ENCODE results near the gene SPATA13. TPM values are rescaled to one million over a fixed set of nuclear protein-coding genes. Genes with fewer than 3 reads are reported as not detected.

The SPATA13 gene
- total RNA-seq, 1 donor from 2014 or later, result 38.2 TPM

DNA sequence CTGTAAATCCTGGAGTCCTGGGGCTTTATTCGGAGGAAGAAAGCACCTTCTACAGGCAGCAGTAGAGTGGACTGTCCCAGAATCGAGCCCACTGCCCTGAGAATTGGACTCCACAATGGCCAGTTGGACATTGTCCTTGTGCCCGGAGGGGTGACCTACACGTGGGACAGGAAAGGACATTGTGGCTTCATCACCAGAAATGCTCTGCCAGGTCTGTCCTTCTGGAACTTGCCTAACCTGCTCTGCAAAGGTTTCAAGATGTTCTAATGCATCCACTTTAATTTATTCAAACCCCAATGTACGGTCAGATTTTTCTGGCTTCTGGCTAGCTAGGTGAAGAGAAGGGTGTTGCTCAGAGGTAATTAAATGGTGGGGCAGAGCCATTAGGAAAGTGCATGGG is 32.4 kb upstream of the SPATA13 start:
- TF ChIP-seq, protein P1, sequence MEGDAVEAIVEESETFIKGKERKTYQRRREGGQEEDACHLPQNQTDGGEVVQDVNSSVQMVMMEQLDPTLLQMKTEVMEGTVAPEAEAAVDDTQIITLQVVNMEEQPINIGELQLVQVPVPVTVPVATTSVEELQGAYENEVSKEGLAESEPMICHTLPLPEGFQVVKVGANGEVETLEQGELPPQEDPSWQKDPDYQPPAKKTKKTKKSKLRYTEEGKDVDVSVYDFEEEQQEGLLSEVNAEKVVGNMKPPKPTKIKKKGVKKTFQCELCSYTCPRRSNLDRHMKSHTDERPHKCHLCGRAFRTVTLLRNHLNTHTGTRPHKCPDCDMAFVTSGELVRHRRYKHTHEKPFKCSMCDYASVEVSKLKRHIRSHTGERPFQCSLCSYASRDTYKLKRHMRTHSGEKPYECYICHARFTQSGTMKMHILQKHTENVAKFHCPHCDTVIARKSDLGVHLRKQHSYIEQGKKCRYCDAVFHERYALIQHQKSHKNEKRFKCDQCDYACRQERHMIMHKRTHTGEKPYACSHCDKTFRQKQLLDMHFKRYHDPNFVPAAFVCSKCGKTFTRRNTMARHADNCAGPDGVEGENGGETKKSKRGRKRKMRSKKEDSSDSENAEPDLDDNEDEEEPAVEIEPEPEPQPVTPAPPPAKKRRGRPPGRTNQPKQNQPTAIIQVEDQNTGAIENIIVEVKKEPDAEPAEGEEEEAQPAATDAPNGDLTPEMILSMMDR (IDR thresholded peaks at IDR 0.05), result no peak
- no peaks in the 10 kb centered on the region for H3K36me3 ChIP-seq
- H3K4me1 ChIP-seq, result no peaks in the 10 kb centered on the region
- H3K27me3 ChIP-seq, result no peaks in the 10 kb centered on the region
- H3K27ac ChIP-seq, result no peak overlapping the region
- H3K4me3 ChIP-seq, result no peak overlapping the region
- intact Hi-C loops (cut with DNase I), result no loop called here
- no peaks in the 10 kb centered on the region for H3K9me3 ChIP-seq
- no peak for DNase-seq (ENCODE audit: low spot score in 2 of 2)

DNA sequence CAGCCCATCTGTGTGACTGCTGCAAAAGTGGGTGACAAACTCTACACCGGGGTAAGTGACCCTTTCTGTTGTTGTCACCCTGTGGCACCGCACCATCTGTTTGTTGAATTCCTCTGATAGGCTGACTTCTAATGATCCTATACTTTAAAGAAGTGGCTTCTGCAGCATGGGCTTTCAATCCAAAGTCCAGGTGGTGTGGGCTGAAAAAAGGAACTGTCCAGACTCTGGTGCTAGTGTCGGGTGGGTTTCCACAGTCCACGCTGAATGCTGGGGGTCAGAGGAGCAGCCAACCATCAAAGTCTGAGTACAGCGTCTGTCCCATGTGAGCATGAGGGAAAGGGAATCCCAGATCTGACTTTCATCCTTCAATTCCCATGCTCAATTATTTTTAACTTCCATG is 31.6 kb upstream of the SPATA13 start:
- H3K27me3 ChIP-seq, result no peaks in the 10 kb centered on the region
- TF ChIP-seq, protein P1 (IDR thresholded peaks at IDR 0.05), result no peak
- H3K27ac ChIP-seq, result no peak overlapping the region
- intact Hi-C loops (cut with DNase I), result no loop called here
- H3K36me3 ChIP-seq, result no peaks in the 10 kb centered on the region
- H3K9me3 ChIP-seq, result no peaks in the 10 kb centered on the region
- H3K4me3 ChIP-seq, result no peak overlapping the region
- no peaks in the 10 kb centered on the region for H3K4me1 ChIP-seq
- DNase-seq (ENCODE audit: low spot score in 2 of 2), result no peak

DNA sequence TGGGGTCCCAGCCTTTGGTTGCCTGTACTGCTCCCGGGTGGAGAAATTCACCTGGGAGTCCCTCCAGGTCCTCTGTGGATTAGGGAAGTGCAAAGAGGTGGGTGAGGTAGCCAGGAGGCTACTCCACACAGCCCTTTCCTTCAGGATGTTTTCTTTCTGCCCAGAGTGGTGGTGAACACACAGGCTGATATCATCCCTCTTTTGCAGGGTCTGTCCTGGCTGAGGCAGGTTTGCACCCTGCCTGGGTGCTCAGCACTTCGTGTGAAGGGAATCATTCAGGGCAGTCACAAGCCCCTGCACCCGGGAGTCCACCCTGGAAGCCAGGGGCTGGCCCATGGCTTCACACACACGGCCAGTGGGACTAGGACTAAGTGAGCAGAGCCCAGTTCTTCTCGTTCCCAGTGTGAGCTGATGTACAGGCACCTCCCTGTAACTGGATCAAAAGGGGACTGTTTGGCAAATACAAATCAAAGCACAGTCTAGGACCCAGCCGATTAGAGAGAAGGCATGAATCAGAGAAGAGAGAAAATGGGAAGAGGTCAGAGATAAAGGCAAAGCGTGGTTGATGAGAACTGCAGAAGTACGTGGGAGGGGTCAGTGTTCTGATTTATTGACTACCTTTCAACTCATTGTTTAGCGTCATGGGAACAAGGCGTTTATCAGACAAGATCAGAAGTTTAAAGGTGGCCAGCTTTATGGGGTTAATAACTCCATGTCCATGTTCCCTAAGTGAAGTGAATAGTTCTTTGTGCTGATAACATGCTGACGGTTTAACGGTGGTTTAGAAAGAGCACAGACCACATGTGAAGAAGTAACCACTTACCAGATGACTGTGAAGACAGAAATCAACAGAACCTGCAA is 30.4 kb upstream of the SPATA13 start:
- Histone ChIP-seq H3K27me3 (no peaks in the 10 kb centered on the region), H3K36me3 (no peaks in the 10 kb centered on the region), H3K4me3 (no peak overlapping the region), H3K9me3 (no peaks in the 10 kb centered on the region), H3K4me1 (no peaks in the 10 kb centered on the region), H3K27ac (no peak overlapping the region)
- intact Hi-C loops (cut with DNase I), result no loop called here
- no peak for DNase-seq (ENCODE audit: low spot score in 2 of 2)
- TF ChIP-seq, protein P1 (IDR thresholded peaks at IDR 0.05), result no peak

DNA sequence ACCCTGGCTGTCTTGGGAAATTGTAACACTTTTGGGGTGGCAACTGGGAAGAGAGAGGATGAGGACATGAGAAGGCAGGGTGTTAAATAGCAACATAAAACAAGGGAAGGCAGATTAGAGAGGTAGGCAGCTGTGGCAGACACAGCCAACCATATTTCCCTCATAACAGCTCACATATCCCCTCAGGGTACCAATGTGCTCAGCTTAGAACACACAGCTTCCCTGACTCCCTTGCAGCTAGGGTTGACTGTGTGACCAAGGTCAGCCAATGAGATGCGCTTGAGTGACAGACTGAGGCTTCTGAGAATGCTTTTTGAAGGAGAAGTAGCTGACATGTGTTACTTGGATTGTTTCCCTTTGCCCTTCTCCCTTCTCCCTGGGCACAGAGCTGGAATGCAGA is 28.8 kb upstream of the SPATA13 start:
- DNase-seq (ENCODE audit: low spot score in 2 of 2), result no peak
- H3K27ac ChIP-seq, result no peak overlapping the region
- TF ChIP-seq, protein P1 (IDR thresholded peaks at IDR 0.05), result no peak
- no peaks in the 10 kb centered on the region for H3K27me3 ChIP-seq
- no peaks in the 10 kb centered on the region for H3K9me3 ChIP-seq
- no peak overlapping the region for H3K4me3 ChIP-seq
- no peaks in the 10 kb centered on the region for H3K4me1 ChIP-seq
- no peaks in the 10 kb centered on the region for H3K36me3 ChIP-seq
- intact Hi-C loops (cut with DNase I), result no loop called here

DNA sequence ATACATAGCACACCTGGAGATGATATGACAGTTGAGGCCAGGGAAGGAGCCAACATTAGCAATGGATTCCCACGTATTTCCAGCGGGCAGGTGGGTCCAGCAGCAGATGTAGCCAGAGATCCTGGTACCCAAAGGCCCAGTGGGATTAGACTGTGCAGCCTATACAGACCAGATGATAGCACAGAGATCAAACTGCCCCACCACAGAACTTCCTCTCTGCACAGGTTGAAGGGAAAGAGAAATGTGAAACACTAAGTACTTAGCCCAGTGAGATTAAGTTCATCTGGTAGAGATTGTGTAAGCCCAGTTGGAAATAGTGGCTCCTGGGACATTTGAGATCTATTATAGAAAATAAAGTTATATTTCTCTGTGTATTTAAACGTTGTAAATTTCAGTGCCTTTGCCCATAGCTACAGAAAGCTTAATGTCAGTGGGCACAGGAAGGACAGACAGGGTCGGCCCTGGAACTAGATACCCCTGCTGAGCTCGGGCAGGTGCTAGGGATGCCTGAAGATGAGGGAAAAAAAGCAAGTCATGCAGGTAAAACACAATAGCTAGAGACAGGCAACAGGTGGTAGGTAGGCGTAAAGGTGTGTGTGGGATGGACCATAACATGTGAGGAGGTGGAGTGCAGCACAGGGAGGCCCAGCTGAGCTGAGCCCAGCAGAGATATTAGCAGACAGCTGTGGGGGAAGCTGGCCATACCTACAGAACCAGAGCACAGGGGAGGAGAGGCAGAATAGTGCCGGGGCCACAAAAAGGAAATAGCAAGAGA is 27.3 kb upstream of the SPATA13 start:
- no peaks in the 10 kb centered on the region for H3K4me1 ChIP-seq
- no peaks in the 10 kb centered on the region for H3K36me3 ChIP-seq
- H3K27ac ChIP-seq, result no peak overlapping the region
- TF ChIP-seq, protein P1 (IDR thresholded peaks at IDR 0.05), result no peak
- DNase-seq (ENCODE audit: low spot score in 2 of 2), result no peak
- H3K27me3 ChIP-seq, result no peaks in the 10 kb centered on the region
- no peaks in the 10 kb centered on the region for H3K9me3 ChIP-seq
- H3K4me3 ChIP-seq, result no peak overlapping the region
- intact Hi-C loops (cut with DNase I), result no loop called here

Data from ascending aorta (tissue), 2 donors.